AG04450 (cell line): ENCODE data around the gene TP53INP2. TPM values are rescaled to one million over a fixed set of nuclear protein-coding genes. Genes with fewer than 3 reads are reported as not detected.
A peak's percentile ranks its signal among the peaks of the same experiment; 100 is the strongest.

ENCODE experiments used
- CTCF ChIA-PET: fragments of 300-600, 350-600 bp; formaldehyde crosslinking; extraction: SDS; loops from one replicate; lab custom pipeline; 2022; ENCODE audit warnings: antibody characterized with exemption, inconsistent platforms; lab: Charles Lee
- POLR2A ChIA-PET: fragments of 350-600 bp; formaldehyde crosslinking; extraction: SDS; loops from one replicate; lab custom pipeline; 2021; ENCODE audit warnings: antibody characterized with exemption, inconsistent platforms; lab: Yijun Ruan, JAX
- DNase-seq: peaks from one replicate; pipeline ENCODE4 v3.0.0-alpha.2; 2011; ENCODE audit warnings: low read depth, low spot score
- H3K27ac ChIP-seq: one replicate; pipeline ENCODE4 v1.5.1; 2012; ENCODE audit warnings: low read depth, low read length, control low read depth
- H3K27me3 ChIP-seq: one replicate; pipeline ENCODE4 v1.6.0; 2012; ENCODE audit warnings: low read length; ENCODE audit not compliant: control insufficient read depth, insufficient read depth
- H3K4me3 ChIP-seq: 2 replicates; pipeline ENCODE4 v1.5.1; 2011; ENCODE audit warnings: mild to moderate bottlenecking, low read depth, low read length, control low read depth
- H3K9me3 ChIP-seq: 2 replicates; pipeline ENCODE4 v1.5.1; 2012; ENCODE audit warnings: low read length; ENCODE audit not compliant: control insufficient read depth, insufficient read depth
- polyA plus RNA-seq: library from polyadenylated mRNA; depleted of rRNA; stranded (reverse); fragments of >200 nt; gene quantifications from 2 replicates; pipeline ENCODE4 v1.2.3, GENCODE V29; 2011
- TF ChIP-seq, protein P1 (sequence below): IDR thresholded peaks from 2 replicates; pipeline ENCODE4 v1.5.1; 2011; ENCODE audit warnings: low read depth, low read length, control low read depth, inconsistent platforms

TP53INP2 gene
- polyA plus RNA-seq, 1 experiment, result 5.9 TPM

DNA sequence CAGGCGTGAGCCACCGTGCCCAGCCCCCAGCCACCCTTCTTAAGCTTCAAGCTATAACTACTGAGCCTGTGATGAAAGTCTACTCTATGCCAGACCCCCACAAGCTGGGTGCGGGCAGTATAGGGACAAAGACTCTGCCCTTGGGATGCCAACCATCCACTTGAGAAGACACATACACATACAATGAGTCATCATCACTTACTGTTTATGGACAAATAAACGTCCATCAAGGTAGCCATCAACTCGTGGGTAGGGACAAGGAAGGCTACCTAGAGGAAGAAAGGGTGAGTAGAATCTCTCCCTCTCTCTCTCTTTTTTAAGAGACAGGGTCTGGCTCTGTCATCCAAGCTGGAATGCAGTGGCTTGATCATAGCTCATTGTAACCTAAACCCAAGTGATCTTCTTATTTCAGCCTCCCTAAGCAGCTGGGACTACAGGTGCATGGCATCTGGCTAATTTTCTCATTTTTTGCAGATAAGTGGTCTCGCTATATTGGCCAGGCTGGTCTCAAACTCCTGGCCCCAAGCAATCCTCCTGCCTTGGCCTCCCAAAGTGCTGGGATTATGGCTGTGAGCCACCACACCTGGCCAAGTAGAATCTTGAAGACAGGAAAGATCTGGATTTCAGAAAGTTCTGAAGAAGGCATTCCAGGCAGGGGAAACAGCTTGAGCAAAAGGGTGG is 2.6 kb upstream of the TP53INP2 start:
- H3K27ac ChIP-seq, result no peak overlapping the region
- ChIA-PET CTCF (no interaction called here), POLR2A (no interaction called here)
- no peaks in the 10 kb centered on the region for H3K9me3 ChIP-seq
- DNase-seq, result no peak
- peaks cover 2% of the 10 kb centered on the region for H3K27me3 ChIP-seq
- TF ChIP-seq, protein P1, sequence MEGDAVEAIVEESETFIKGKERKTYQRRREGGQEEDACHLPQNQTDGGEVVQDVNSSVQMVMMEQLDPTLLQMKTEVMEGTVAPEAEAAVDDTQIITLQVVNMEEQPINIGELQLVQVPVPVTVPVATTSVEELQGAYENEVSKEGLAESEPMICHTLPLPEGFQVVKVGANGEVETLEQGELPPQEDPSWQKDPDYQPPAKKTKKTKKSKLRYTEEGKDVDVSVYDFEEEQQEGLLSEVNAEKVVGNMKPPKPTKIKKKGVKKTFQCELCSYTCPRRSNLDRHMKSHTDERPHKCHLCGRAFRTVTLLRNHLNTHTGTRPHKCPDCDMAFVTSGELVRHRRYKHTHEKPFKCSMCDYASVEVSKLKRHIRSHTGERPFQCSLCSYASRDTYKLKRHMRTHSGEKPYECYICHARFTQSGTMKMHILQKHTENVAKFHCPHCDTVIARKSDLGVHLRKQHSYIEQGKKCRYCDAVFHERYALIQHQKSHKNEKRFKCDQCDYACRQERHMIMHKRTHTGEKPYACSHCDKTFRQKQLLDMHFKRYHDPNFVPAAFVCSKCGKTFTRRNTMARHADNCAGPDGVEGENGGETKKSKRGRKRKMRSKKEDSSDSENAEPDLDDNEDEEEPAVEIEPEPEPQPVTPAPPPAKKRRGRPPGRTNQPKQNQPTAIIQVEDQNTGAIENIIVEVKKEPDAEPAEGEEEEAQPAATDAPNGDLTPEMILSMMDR, result no peak
- no peak overlapping the region for H3K4me3 ChIP-seq

DNA sequence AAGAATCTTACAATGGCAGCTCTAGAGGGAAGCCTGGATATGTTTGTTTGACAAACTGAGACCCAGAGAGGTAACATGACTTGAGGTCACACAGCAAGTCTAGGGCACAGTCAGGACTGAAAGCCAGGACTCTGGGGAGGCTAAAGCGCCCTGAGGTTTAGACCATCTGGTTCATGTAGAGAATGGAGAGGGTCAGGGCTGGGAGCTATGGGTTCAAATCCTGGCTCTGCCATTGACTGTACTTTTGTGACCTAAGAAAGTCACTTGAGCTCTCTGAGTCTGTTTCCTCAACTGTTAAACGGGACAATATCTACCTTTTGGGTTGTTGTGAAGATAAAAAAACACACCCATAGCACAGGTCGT is 1.1 kb upstream of the TP53INP2 start:
- Histone ChIP-seq H3K27me3 (peaks cover 2% of the 10 kb centered on the region), H3K27ac (no peak overlapping the region), H3K9me3 (no peaks in the 10 kb centered on the region), H3K4me3 (peak overlapping the region; percentile 86; the same call in 1 of the 2 replicates)
- ChIA-PET CTCF (interaction anchor here (4.1 kb wide), 1 partner anchor 124 kb away, joined by 10 read pairs; no protein-coding TSS in a partner anchor), POLR2A (interaction anchor here (0.7 to 1.9 kb wide), 3 partner anchors 11 to 144 kb away, joined by 3 to 7 read pairs (median 5); partner anchors contain the start of gene MAP1LC3A)
- TF ChIP-seq, protein P1, result no peak
- no peak for DNase-seq

DNA sequence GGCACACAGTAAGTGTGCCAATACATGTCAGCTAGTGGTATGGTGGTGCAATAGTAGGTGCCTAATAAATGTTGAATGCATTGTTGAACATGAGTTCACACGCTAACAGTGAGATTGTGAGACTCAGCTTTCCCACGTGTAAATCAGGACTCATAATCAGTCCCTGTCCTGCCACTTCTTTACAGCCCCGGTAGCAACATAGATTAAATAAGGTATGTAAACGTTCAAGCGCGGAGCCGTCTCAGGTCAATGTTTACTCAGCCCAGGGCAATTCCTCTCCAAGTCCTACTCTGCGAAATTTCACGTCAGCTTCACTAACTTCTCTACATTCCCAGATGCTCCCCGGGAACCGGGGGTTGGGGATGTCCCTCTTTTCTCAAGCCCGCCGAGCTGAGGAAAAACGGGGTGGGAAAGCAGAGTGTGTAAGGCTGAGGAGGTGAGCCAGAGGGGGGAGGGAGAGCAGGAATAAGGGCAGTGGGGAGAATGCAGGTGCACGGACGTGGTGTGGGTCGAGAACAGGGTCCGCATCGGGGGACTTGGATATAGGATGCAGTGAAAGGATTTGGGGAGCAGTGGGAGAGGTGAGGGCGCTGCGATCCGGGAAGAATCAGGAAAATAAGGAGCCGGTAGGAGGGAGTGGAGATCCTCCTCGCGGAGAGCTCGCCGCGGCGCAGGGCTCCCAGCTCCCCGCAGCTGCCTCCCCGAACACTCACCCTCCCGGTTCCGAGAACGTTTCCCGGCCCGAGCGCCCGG is 544 bp upstream of the TP53INP2 start:
- Histone ChIP-seq H3K9me3 (no peaks in the 10 kb centered on the region), H3K4me3 (peak overlapping the region; percentile 86), H3K27me3 (peaks cover 2% of the 10 kb centered on the region), H3K27ac (peak overlapping the region; percentile 73)
- CTCF ChIA-PET, result interaction anchor here (1.1 to 4.1 kb wide), 2 partner anchors 124 to 392 kb away, joined by 3 to 10 read pairs; no protein-coding TSS in a partner anchor
- POLR2A ChIA-PET, result interaction anchor here (0.7 to 1.9 kb wide), 5 partner anchors 10 to 145 kb away, joined by 3 to 7 read pairs (median 5); partner anchors contain the start of gene MAP1LC3A
- DNase-seq, result no peak
- TF ChIP-seq, protein P1, result no peak

DNA sequence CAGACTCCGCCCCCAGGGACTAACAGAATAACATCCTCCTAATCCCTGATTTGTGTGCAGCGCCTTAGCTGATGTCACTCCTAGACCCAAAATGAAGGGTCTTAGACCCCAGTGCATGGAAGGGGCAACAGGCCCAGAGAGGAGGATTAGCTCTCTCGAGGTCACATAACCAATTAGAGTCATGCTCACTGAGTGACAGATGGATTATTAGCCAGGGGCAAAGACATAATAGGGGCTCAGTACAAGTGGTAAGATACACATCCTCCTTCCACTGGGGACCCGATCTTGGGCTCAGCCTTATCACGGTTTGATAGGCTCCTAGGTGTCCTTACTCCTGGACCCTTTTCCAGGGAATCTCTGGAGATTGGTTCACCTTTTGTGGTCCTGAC is 858 bp downstream of the TP53INP2 start:
- no peak for DNase-seq
- Histone ChIP-seq H3K27ac (peak overlapping the region; percentile 61), H3K9me3 (no peaks in the 10 kb centered on the region), H3K4me3 (peak overlapping the region; percentile 86), H3K27me3 (peaks cover 2% of the 10 kb centered on the region)
- POLR2A ChIA-PET, result interaction anchor here (1.9 kb wide), 1 partner anchor 146 kb away, joined by 7 read pairs; the partner anchor contains the start of gene MAP1LC3A
- TF ChIP-seq, protein P1, result no peak
- CTCF ChIA-PET, result interaction anchor here (0.6 to 4.1 kb wide), 4 partner anchors 126 to 392 kb away, joined by 3 to 10 read pairs (median 5); no protein-coding TSS in a partner anchor
